IPS-18c (cell line): ENCODE measurements around the gene SIX2.
A peak's percentile ranks its signal among the peaks of the same experiment; 100 is the strongest.

Experiments used
- H3K4me3 ChIP-seq: 2 replicates; pipeline ENCODE4 v1.7.0; 2013; ENCODE audit warnings: low read depth, mild to moderate bottlenecking, low read length, moderate library complexity; ENCODE audit not compliant: insufficient read depth
- H3K9me3 ChIP-seq: one replicate; pipeline ENCODE4 v1.6.1; 2013; ENCODE audit warnings: mild to moderate bottlenecking, low read length, moderate library complexity; ENCODE audit not compliant: control insufficient read depth, insufficient read depth

Gene SIX2

GRCh38 chr2:44983836-44984604, 25.2 kb downstream of the SIX2 start:
- no peaks in the 10 kb centered on the region for H3K9me3 ChIP-seq
- H3K4me3 ChIP-seq: no peak overlapping the region

GRCh38 chr2:44981714-44982108, 27.5 kb downstream of the SIX2 start:
- no peaks in the 10 kb centered on the region for H3K9me3 ChIP-seq
- H3K4me3 ChIP-seq: no peak overlapping the region

- H3K9me3 ChIP-seq: no peaks in the 10 kb centered on the region
- H3K4me3 ChIP-seq: no peak overlapping the region
Observed at GRCh38 chr2:44980751-44981713, 28.2 kb downstream of the SIX2 start.

- no peaks in the 10 kb centered on the region for H3K9me3 ChIP-seq
- no peak overlapping the region for H3K4me3 ChIP-seq
Observed at GRCh38 chr2:44979581-44979980, 29.7 kb downstream of the SIX2 start.

GRCh38 chr2:44975571-44976450, 33.4 kb downstream of the SIX2 start:
- Histone ChIP-seq H3K4me3 (peak overlapping the region; percentile 32), H3K9me3 (no peaks in the 10 kb centered on the region)

GRCh38 chr2:44974064-44974715, 35.1 kb downstream of the SIX2 start:
- Histone ChIP-seq H3K4me3 (no peak overlapping the region), H3K9me3 (no peaks in the 10 kb centered on the region)

GRCh38 chr2:44972771-44973535, 36.3 kb downstream of the SIX2 start:
- no peak overlapping the region for H3K4me3 ChIP-seq
- no peaks in the 10 kb centered on the region for H3K9me3 ChIP-seq

GRCh38 chr2:44970846-44971450, 38.3 kb downstream of the SIX2 start:
- Histone ChIP-seq H3K9me3 (no peaks in the 10 kb centered on the region), H3K4me3 (no peak overlapping the region)

GRCh38 chr2:44969936-44970335, 39.3 kb downstream of the SIX2 start:
- Histone ChIP-seq H3K9me3 (no peaks in the 10 kb centered on the region), H3K4me3 (no peak overlapping the region)

- H3K4me3 ChIP-seq: no peak overlapping the region
- H3K9me3 ChIP-seq: no peaks in the 10 kb centered on the region
Observed at GRCh38 chr2:44967727-44968432, 41.4 kb downstream of the SIX2 start.

- Histone ChIP-seq H3K9me3 (no peaks in the 10 kb centered on the region), H3K4me3 (no peak overlapping the region)
Observed at GRCh38 chr2:44967056-44967455, 42.2 kb downstream of the SIX2 start.

GRCh38 chr2:44965684-44966083, 43.6 kb downstream of the SIX2 start:
- no peak overlapping the region for H3K4me3 ChIP-seq
- H3K9me3 ChIP-seq: no peaks in the 10 kb centered on the region

- H3K4me3 ChIP-seq: no peak overlapping the region
- H3K9me3 ChIP-seq: no peaks in the 10 kb centered on the region
Observed at GRCh38 chr2:44964752-44965236, 44.5 kb downstream of the SIX2 start.

GRCh38 chr2:44962176-44962695, 47.0 kb downstream of the SIX2 start:
- Histone ChIP-seq H3K4me3 (no peak overlapping the region), H3K9me3 (no peaks in the 10 kb centered on the region)

- H3K9me3 ChIP-seq: no peaks in the 10 kb centered on the region
- H3K4me3 ChIP-seq: no peak overlapping the region
Observed at GRCh38 chr2:44960871-44961270, 48.4 kb downstream of the SIX2 start.
